HG03095 (cell line): ENCODE measurements around the gene PARD6B.
"Not testable (repeated sequence)": the region's sequence is repeated elsewhere in the genome, so short reads cannot be mapped to it uniquely, and the experiment has no call there.

Source experiments
- ATAC-seq: cut with Tn5 transposase; IDR thresholded peaks from one replicate; pipeline ENCODE4 v1.9.1; 2021; ENCODE audit warnings: moderate library complexity; ENCODE audit not compliant: unreplicated experiment

PARD6B gene

GRCh38 chr20:50771419-50772080 lies 40.2 kb downstream of the PARD6B start:
- not testable (repeated sequence) for ATAC-seq

DNA sequence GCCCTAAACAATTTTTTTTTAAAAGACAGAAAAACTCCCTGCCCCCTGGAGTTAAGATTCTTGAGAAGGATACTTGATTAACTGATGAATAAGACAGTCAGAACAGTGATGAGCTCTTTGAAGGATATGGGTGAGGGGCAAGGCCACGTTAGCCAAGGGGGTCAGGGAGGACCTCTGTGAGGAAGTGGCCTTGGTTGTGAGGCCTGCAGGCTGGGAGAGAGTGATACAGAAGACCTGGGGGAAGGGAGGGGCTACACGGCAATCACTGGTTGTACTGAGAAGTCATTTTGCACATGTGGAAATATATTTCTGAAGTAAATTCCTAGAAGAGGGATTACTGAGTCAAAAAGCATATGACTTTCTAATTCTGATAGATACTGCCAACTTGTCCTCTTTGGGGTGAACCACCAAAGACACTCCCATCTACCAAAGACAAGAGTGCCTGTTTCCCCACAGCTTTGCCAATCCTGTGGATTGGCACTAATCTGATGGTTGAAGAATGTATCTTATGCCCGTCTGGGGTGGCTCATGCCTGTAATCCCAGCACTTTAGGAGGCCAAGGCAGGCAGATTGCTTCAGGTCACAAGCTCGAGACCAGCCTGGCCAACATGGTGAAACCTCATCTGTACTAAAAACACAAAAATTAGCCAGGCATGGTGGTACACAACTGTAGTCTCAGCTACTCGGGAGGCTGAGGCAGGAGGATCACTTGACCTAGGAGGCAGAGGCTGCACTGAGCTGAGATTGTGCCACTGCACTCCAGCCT lies 41.2 kb downstream of the PARD6B start:
- no peak for ATAC-seq

DNA sequence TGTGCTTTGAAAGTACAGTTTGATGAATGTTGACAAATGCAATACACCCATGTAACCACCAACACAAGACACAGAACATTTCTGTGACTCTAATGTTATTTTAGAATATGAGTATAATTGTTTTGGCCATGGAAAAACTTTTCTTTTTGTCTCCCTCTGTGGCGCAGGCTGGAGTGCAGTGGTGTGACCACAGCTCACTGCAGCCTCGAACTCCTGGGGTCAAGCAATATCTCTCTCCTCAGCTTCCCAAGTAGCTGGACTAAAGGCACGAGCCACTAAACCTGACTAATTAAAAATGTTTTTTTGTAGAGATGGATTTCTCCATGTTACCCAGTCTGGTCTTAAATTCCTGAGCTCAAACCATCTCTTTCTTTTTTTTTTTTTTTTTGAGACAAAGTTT lies 43.1 kb downstream of the PARD6B start:
- no peak for ATAC-seq

DNA sequence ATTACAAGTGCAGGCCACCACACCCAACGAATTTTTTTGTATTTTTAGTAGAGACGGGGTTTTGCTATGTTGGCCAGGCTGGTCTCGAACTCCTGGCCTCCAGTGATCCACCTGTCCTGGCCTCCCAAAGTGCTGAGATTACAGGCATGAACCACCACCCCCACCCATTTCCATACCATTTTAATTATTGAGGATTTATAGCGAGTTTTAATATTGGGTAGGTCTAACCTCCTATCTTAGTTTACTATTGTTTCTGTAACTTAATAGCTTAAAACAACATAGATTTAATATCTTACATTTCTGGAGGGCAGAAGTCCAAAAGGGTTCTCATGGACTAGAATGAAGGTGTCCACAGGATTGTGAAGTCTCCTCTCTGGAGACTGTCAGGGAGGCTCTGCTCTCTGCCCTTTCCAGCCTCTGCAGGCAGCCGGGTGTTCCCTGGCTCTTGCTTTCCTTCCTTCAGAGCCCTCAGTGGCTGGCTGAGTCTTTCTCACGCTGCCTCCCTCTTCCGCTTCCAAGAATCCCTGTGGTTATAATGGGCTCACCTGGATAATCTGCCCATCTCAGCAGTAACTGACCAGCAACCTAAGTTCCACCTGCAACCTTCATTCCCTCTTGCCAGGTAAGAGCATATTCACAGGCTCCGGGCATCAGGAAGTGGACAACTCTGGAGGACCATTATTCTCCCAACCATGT lies 44.9 kb downstream of the PARD6B start:
- ATAC-seq = no peak

DNA sequence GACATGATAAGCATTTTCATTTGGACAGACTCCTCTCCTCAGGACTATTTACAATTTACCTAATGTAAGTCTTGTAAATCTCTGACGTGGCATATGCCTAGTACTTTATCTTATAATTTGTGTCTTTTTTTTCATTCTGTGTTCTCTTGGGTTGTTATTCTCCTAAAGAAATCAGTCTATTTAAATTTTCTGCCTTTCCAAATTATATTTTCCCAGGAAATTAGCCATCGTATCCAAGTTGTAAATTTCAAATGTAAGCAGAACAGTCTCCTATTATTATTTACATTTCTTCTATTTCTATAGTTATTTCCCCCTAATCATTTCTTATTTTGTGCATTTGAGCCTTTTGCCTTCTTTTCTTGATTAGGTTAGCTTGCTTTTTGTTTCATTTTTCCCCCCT lies 46.0 kb downstream of the PARD6B start:
- no peak for ATAC-seq

- not testable (repeated sequence) for ATAC-seq
These were observed 47.6 kb downstream of the PARD6B start for GRCh38 chr20:50778994-50779393.

DNA sequence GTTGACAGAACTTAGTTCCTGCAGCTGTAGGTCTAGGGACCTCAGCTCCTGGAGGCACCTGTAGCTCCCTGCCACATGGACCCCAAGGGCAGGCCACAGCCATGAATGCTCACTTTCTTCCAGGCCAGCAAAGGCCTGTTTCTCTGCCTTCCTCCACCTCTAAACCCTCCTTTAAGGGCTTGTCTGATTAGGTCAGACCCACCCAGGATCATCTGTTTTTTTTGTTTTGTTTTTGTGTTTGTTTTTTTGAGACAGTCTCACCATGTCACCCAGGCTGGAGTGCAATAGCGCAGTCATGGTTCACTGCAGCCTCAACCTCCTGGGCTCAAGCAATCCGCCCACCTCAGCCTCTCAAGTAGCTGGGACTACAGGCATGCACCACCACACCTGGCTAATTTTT lies 52.0 kb downstream of the PARD6B start:
- ATAC-seq = no peak

DNA sequence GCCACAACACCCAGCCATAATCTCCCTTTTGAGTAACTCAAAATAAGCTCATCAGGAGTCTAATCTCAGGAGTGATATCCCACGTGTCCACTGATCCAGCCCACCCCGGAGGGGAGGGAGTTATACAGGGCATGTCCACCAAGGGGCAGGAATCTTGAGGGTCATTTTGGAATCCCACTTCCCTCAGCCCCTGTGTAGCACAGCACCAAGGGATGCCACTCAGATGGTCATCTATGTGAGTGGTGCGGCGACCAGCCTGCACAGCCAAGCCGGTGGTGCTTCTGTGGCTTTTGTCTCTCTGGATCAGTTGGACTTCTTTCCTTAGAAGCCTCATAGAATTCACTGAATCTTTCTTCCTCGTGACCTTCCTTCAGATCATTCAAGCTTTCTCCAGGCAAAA lies 52.5 kb downstream of the PARD6B start:
- no peak for ATAC-seq

GRCh38 chr20:50784464-50784863 lies 53.1 kb downstream of the PARD6B start:
- ATAC-seq = no peak

GRCh38 chr20:50786703-50787102 lies 55.3 kb downstream of the PARD6B start:
- no peak for ATAC-seq

- ATAC-seq = no peak
These were observed 55.8 kb downstream of the PARD6B start for GRCh38 chr20:50787181-50787580.

DNA sequence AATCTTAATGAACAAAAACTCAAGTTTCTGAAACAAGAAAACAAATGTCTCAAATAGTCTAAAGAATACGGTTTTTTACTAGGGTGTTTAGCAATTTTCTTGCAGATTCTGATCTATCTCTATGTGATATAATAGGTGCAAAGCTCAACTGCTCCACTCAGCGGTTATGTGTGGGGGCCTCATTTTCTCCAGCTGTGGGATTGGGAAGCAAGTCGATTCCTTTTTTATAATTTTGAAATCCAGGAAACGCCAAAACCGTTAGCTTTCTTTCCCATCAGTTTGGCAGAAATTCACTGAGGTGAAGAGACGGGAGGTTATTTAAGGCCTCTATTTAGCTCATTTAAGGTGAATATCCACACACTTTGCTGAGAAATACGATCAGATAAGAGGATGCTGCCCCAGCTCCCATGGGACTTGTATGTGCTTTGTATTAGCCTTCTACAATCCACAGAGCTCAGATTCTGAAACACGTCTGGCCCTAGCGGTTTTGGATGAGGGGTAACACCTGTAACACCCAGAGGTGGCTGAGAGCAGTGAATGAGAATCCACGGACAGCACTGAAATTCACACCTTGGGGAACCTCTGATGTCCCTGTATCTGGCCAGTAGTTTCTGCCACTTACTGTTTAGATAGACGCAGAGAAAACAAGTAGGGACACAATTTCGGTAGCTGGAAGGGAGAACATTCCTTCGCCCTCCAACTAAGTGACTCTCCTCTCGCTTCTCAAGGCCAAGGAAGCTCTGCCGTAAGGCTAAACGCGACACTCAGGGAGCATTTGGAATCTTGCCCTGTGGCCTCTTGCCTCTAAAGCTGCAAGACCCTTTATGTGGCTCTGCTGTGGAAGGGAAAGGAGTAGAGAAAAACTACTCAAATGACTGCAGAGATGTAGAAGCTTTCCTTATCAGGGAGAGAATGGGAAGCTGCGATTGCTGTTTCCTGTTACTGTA lies 56.9 kb downstream of the PARD6B start:
- ATAC-seq = no peak

- ATAC-seq = no peak
These were observed 58.7 kb downstream of the PARD6B start for GRCh38 chr20:50789968-50790650.

GRCh38 chr20:50790651-50791277 lies 59.4 kb downstream of the PARD6B start:
- ATAC-seq = peak; percentile 44

- no peak for ATAC-seq
These were observed 61.6 kb downstream of the PARD6B start for GRCh38 chr20:50792708-50793574.

- ATAC-seq = not testable (repeated sequence)
These were observed 62.2 kb downstream of the PARD6B start for GRCh38 chr20:50793575-50794016.

- ATAC-seq = peak; percentile 5
These were observed 62.9 kb downstream of the PARD6B start for GRCh38 chr20:50794181-50794845.
